ENCODE results near the gene FOXRED2. TPM values are rescaled to one million over a fixed set of nuclear protein-coding genes. Genes with fewer than 3 reads are reported as not detected.

FOXRED2 gene
- total RNA-seq, 1 donor from 2014 or later, result 39.8 TPM

GRCh38 chr22:36548606-36549005 is 41.8 kb upstream of the FOXRED2 start:
- Mint-ChIP-seq H3K9me3 (no peaks in the 10 kb centered on the region), H3K4me3 (no peak overlapping the region), H3K27me3 (ENCODE audit: low read depth) (peaks cover 35% of the 10 kb centered on the region), H3K36me3 (no peaks in the 10 kb centered on the region), H3K4me1 (peaks cover 2% of the 10 kb centered on the region), H3K27ac (no peak overlapping the region)
- no peak for TF ChIP-seq CTCF (IDR thresholded peaks at IDR 0.05; ENCODE audit: unreplicated experiment)
- no peak for DNase-seq (ENCODE audit: low spot score in 2 of 2, unreplicated experiment in 2 of 2)

- Mint-ChIP-seq H3K4me3 (no peak overlapping the region), H3K4me1 (peaks cover 5% of the 10 kb centered on the region), H3K27me3 (ENCODE audit: low read depth) (peaks cover 32% of the 10 kb centered on the region), H3K36me3 (no peaks in the 10 kb centered on the region), H3K27ac (no peak overlapping the region), H3K9me3 (no peaks in the 10 kb centered on the region)
- no peak for TF ChIP-seq CTCF (IDR thresholded peaks at IDR 0.05; ENCODE audit: unreplicated experiment)
- no peak for DNase-seq (ENCODE audit: low spot score in 2 of 2, unreplicated experiment in 2 of 2)
Measured at GRCh38 chr22:36546932-36547331, 40.1 kb upstream of the FOXRED2 start.

- H3K4me1 Mint-ChIP-seq, result peaks cover 10% of the 10 kb centered on the region
- TF ChIP-seq CTCF (IDR thresholded peaks at IDR 0.05; ENCODE audit: unreplicated experiment), result peak; percentile 37
- H3K4me3 Mint-ChIP-seq, result no peak overlapping the region
- peak; percentile 36 to 65 for DNase-seq (ENCODE audit: low spot score in 2 of 2, unreplicated experiment in 2 of 2)
- no peaks in the 10 kb centered on the region for H3K9me3 Mint-ChIP-seq
- H3K27me3 Mint-ChIP-seq (ENCODE audit: low read depth), result peaks cover 28% of the 10 kb centered on the region
- no peaks in the 10 kb centered on the region for H3K36me3 Mint-ChIP-seq
- no peak overlapping the region for H3K27ac Mint-ChIP-seq
Measured at GRCh38 chr22:36546092-36546804, 39.4 kb upstream of the FOXRED2 start.

GRCh38 chr22:36544107-36544620 is 37.3 kb upstream of the FOXRED2 start:
- Mint-ChIP-seq H3K4me1 (peaks cover 12% of the 10 kb centered on the region), H3K27ac (no peak overlapping the region), H3K9me3 (no peaks in the 10 kb centered on the region), H3K36me3 (no peaks in the 10 kb centered on the region), H3K4me3 (no peak overlapping the region), H3K27me3 (ENCODE audit: low read depth) (peaks cover 13% of the 10 kb centered on the region)
- no peak for TF ChIP-seq CTCF (IDR thresholded peaks at IDR 0.05; ENCODE audit: unreplicated experiment)
- no peak for DNase-seq (ENCODE audit: low spot score in 2 of 2, unreplicated experiment in 2 of 2)

GRCh38 chr22:36541831-36542411 is 35.1 kb upstream of the FOXRED2 start:
- Mint-ChIP-seq H3K27me3 (ENCODE audit: low read depth) (peaks cover 5% of the 10 kb centered on the region), H3K4me3 (no peak overlapping the region), H3K9me3 (no peaks in the 10 kb centered on the region), H3K4me1 (peaks cover 12% of the 10 kb centered on the region), H3K36me3 (no peaks in the 10 kb centered on the region), H3K27ac (peak overlapping the region; percentile 73)
- DNase-seq (ENCODE audit: low spot score in 2 of 2, unreplicated experiment in 2 of 2), result no peak
- TF ChIP-seq CTCF (IDR thresholded peaks at IDR 0.05; ENCODE audit: unreplicated experiment), result no peak

Measured in mesothelial cell of epicardium (in vitro differentiated cells).